ENCODE measurements around the gene TLE6. TPM values are rescaled to one million over a fixed set of nuclear protein-coding genes. Genes with fewer than 3 reads are reported as not detected.

TLE6 gene
- total RNA-seq, 1 donor from 2014 or later, result 1.3 TPM

- no peak for DNase-seq
- H3K36me3 ChIP-seq, result peaks cover 33% of the 10 kb centered on the region
- no peak overlapping the region for H3K27ac ChIP-seq (replicated peaks)
- no peaks in the 10 kb centered on the region for H3K27me3 ChIP-seq (ENCODE audit: low read depth)
- intact Hi-C loops (cut with micrococcal nuclease), result no loop called here
- H3K9me3 ChIP-seq (replicated peaks), result no peaks in the 10 kb centered on the region
- H3K4me1 ChIP-seq, result no peaks in the 10 kb centered on the region
- no peak overlapping the region for H3K4me3 ChIP-seq
- no peak for TF ChIP-seq CTCF (IDR thresholded peaks at IDR 0.05; ENCODE audit: borderline replicate concordance)
These were observed 40.6 kb downstream of the TLE6 start for GRCh38 chr19:3017923-3018322.

- intact Hi-C loops (cut with micrococcal nuclease), result no loop called here
- DNase-seq, result no peak
- TF ChIP-seq CTCF (IDR thresholded peaks at IDR 0.05; ENCODE audit: borderline replicate concordance), result no peak
- no peaks in the 10 kb centered on the region for H3K4me1 ChIP-seq
- H3K27ac ChIP-seq (replicated peaks), result no peak overlapping the region
- peaks cover 22% of the 10 kb centered on the region for H3K36me3 ChIP-seq
- no peaks in the 10 kb centered on the region for H3K9me3 ChIP-seq (replicated peaks)
- no peaks in the 10 kb centered on the region for H3K27me3 ChIP-seq (ENCODE audit: low read depth)
- no peak overlapping the region for H3K4me3 ChIP-seq
These were observed 42.0 kb downstream of the TLE6 start for GRCh38 chr19:3019211-3019854.

- Histone ChIP-seq H3K27me3 (ENCODE audit: low read depth) (no peaks in the 10 kb centered on the region), H3K4me1 (no peaks in the 10 kb centered on the region), H3K9me3 (replicated peaks) (no peaks in the 10 kb centered on the region), H3K27ac (replicated peaks) (no peak overlapping the region), H3K4me3 (no peak overlapping the region), H3K36me3 (peaks cover 12% of the 10 kb centered on the region)
- intact Hi-C loops (cut with micrococcal nuclease), result no loop called here
- no peak for TF ChIP-seq CTCF (IDR thresholded peaks at IDR 0.05; ENCODE audit: borderline replicate concordance)
- DNase-seq, result no peak
These were observed 43.1 kb downstream of the TLE6 start for GRCh38 chr19:3020321-3020960.

- intact Hi-C loops (cut with micrococcal nuclease), result no loop called here
- H3K36me3 ChIP-seq, result peaks cover 7% of the 10 kb centered on the region
- H3K9me3 ChIP-seq (replicated peaks), result no peaks in the 10 kb centered on the region
- no peak for DNase-seq
- H3K4me1 ChIP-seq, result peaks cover 14% of the 10 kb centered on the region
- TF ChIP-seq CTCF (IDR thresholded peaks at IDR 0.05; ENCODE audit: borderline replicate concordance), result no peak
- no peak overlapping the region for H3K4me3 ChIP-seq
- H3K27ac ChIP-seq (replicated peaks), result no peak overlapping the region
- no peaks in the 10 kb centered on the region for H3K27me3 ChIP-seq (ENCODE audit: low read depth)
These were observed 47.1 kb downstream of the TLE6 start for GRCh38 chr19:3024509-3024869.

GRCh38 chr19:3024870-3025548, 47.6 kb downstream of the TLE6 start:
- Histone ChIP-seq H3K27ac (replicated peaks) (no peak overlapping the region), H3K36me3 (peaks cover 2% of the 10 kb centered on the region), H3K4me3 (no peak overlapping the region), H3K9me3 (replicated peaks) (no peaks in the 10 kb centered on the region), H3K27me3 (ENCODE audit: low read depth) (no peaks in the 10 kb centered on the region), H3K4me1 (peaks cover 19% of the 10 kb centered on the region)
- intact Hi-C loops (cut with micrococcal nuclease), result no loop called here
- DNase-seq, result no peak
- TF ChIP-seq CTCF (IDR thresholded peaks at IDR 0.05; ENCODE audit: borderline replicate concordance), result no peak

All from left ventricle myocardium inferior (tissue), 1 donor.